ENCODE measurements around the gene TCF7.

The TCF7 gene

GRCh38 chr5:134113902-134114875 is at the start of gene TCF7:
Gene TCF7, plus strand, starts transcription at chr5:134114681. Its CDS starts 226 bp downstream, at chr5:134114907.
- Histone ChIP-seq H3K9ac (ENCODE audit: low read depth, low read length) (peak within 1 kb of the TSS; percentile 61), H3K4me3 (ENCODE audit: low read depth, low read length) (peak within 1 kb of the TSS; percentile 82), H3K27me3 (ENCODE audit: control insufficient read depth, insufficient read depth, low read length) (peaks cover 27% of the 10 kb centered on the region), H3K9me3 (ENCODE audit: control insufficient read depth, insufficient read depth, low read length) (no peaks in the 10 kb centered on the region), H3K4me1 (ENCODE audit: control insufficient read depth, insufficient read depth, low read length) (peaks cover 5% of the 10 kb centered on the region), H3K36me3 (ENCODE audit: control insufficient read depth, insufficient read depth, low read length) (peaks cover 9% of the 10 kb centered on the region)

DNA sequence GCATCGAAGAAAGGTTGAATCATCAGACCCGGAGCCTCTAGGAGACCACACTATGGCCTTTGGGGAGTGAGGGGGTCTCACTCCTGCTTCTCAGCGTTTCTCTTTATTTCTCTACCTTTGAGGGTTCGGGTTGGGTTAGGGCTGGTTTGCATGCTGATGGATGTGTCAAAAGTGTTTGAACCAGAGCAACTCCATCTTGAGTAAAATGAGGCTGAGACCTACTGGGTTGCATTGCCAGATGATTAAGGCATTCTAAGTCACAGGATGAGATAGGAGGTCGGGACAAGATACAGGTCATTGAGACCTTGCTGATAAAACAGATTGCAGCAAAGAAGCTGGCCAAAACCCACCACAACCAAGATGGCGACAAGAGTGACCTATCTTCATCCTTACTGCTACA is 44.9 kb upstream of the TCF7 start:
- H3K36me3 ChIP-seq (ENCODE audit: control insufficient read depth, insufficient read depth, low read length) = no peaks in the 10 kb centered on the region
- H3K4me3 ChIP-seq (ENCODE audit: low read depth, low read length) = no peak overlapping the region
- H3K9ac ChIP-seq (ENCODE audit: low read depth, low read length) = no peak overlapping the region
- H3K27me3 ChIP-seq (ENCODE audit: control insufficient read depth, insufficient read depth, low read length) = peaks cover 10% of the 10 kb centered on the region
- H3K9me3 ChIP-seq (ENCODE audit: control insufficient read depth, insufficient read depth, low read length) = no peaks in the 10 kb centered on the region
- peaks cover 17% of the 10 kb centered on the region for H3K4me1 ChIP-seq (ENCODE audit: control insufficient read depth, insufficient read depth, low read length)

GRCh38 chr5:134070725-134071613 is 43.5 kb upstream of the TCF7 start:
- peak overlapping the region; percentile 48 for H3K4me3 ChIP-seq (ENCODE audit: low read depth, low read length)
- H3K9me3 ChIP-seq (ENCODE audit: control insufficient read depth, insufficient read depth, low read length) = no peaks in the 10 kb centered on the region
- H3K27me3 ChIP-seq (ENCODE audit: control insufficient read depth, insufficient read depth, low read length) = peaks cover 10% of the 10 kb centered on the region

GRCh38 chr5:134071614-134072207 is 42.8 kb upstream of the TCF7 start:
- H3K9ac ChIP-seq (ENCODE audit: low read depth, low read length) = no peak overlapping the region
- peaks cover 10% of the 10 kb centered on the region for H3K27me3 ChIP-seq (ENCODE audit: control insufficient read depth, insufficient read depth, low read length)
- peaks cover 17% of the 10 kb centered on the region for H3K4me1 ChIP-seq (ENCODE audit: control insufficient read depth, insufficient read depth, low read length)
- peak overlapping the region; percentile 48 for H3K4me3 ChIP-seq (ENCODE audit: low read depth, low read length)
- no peaks in the 10 kb centered on the region for H3K36me3 ChIP-seq (ENCODE audit: control insufficient read depth, insufficient read depth, low read length)
- no peaks in the 10 kb centered on the region for H3K9me3 ChIP-seq (ENCODE audit: control insufficient read depth, insufficient read depth, low read length)

More at GRCh38 chr5:134070725-134071613, 43.5 kb upstream of the TCF7 start:
- Histone ChIP-seq H3K9ac (ENCODE audit: low read depth, low read length) (no peak overlapping the region), H3K4me1 (ENCODE audit: control insufficient read depth, insufficient read depth, low read length) (peaks cover 17% of the 10 kb centered on the region), H3K36me3 (ENCODE audit: control insufficient read depth, insufficient read depth, low read length) (no peaks in the 10 kb centered on the region)

GRCh38 chr5:134072471-134073210 is 41.8 kb upstream of the TCF7 start:
- Histone ChIP-seq H3K4me3 (ENCODE audit: low read depth, low read length) (no peak overlapping the region), H3K4me1 (ENCODE audit: control insufficient read depth, insufficient read depth, low read length) (peaks cover 17% of the 10 kb centered on the region), H3K9me3 (ENCODE audit: control insufficient read depth, insufficient read depth, low read length) (no peaks in the 10 kb centered on the region), H3K27me3 (ENCODE audit: control insufficient read depth, insufficient read depth, low read length) (peaks cover 10% of the 10 kb centered on the region), H3K36me3 (ENCODE audit: control insufficient read depth, insufficient read depth, low read length) (no peaks in the 10 kb centered on the region), H3K9ac (ENCODE audit: low read depth, low read length) (no peak overlapping the region)

GRCh38 chr5:134073404-134073803 is 41.1 kb upstream of the TCF7 start:
- no peaks in the 10 kb centered on the region for H3K9me3 ChIP-seq (ENCODE audit: control insufficient read depth, insufficient read depth, low read length)
- H3K36me3 ChIP-seq (ENCODE audit: control insufficient read depth, insufficient read depth, low read length) = no peaks in the 10 kb centered on the region
- H3K27me3 ChIP-seq (ENCODE audit: control insufficient read depth, insufficient read depth, low read length) = peaks cover 10% of the 10 kb centered on the region
- H3K4me1 ChIP-seq (ENCODE audit: control insufficient read depth, insufficient read depth, low read length) = peaks cover 15% of the 10 kb centered on the region
- H3K9ac ChIP-seq (ENCODE audit: low read depth, low read length) = no peak overlapping the region
- no peak overlapping the region for H3K4me3 ChIP-seq (ENCODE audit: low read depth, low read length)

- Histone ChIP-seq H3K4me3 (ENCODE audit: low read depth, low read length) (no peak overlapping the region), H3K4me1 (ENCODE audit: control insufficient read depth, insufficient read depth, low read length) (peaks cover 8% of the 10 kb centered on the region), H3K9ac (ENCODE audit: low read depth, low read length) (no peak overlapping the region), H3K36me3 (ENCODE audit: control insufficient read depth, insufficient read depth, low read length) (no peaks in the 10 kb centered on the region), H3K9me3 (ENCODE audit: control insufficient read depth, insufficient read depth, low read length) (no peaks in the 10 kb centered on the region), H3K27me3 (ENCODE audit: control insufficient read depth, insufficient read depth, low read length) (peaks cover 10% of the 10 kb centered on the region)
Measured at GRCh38 chr5:134075102-134075501, 39.4 kb upstream of the TCF7 start.

- no peak overlapping the region for H3K4me3 ChIP-seq (ENCODE audit: low read depth, low read length)
- no peaks in the 10 kb centered on the region for H3K27me3 ChIP-seq (ENCODE audit: control insufficient read depth, insufficient read depth, low read length)
- no peaks in the 10 kb centered on the region for H3K36me3 ChIP-seq (ENCODE audit: control insufficient read depth, insufficient read depth, low read length)
Measured at GRCh38 chr5:134077926-134078580, 36.4 kb upstream of the TCF7 start.

DNA sequence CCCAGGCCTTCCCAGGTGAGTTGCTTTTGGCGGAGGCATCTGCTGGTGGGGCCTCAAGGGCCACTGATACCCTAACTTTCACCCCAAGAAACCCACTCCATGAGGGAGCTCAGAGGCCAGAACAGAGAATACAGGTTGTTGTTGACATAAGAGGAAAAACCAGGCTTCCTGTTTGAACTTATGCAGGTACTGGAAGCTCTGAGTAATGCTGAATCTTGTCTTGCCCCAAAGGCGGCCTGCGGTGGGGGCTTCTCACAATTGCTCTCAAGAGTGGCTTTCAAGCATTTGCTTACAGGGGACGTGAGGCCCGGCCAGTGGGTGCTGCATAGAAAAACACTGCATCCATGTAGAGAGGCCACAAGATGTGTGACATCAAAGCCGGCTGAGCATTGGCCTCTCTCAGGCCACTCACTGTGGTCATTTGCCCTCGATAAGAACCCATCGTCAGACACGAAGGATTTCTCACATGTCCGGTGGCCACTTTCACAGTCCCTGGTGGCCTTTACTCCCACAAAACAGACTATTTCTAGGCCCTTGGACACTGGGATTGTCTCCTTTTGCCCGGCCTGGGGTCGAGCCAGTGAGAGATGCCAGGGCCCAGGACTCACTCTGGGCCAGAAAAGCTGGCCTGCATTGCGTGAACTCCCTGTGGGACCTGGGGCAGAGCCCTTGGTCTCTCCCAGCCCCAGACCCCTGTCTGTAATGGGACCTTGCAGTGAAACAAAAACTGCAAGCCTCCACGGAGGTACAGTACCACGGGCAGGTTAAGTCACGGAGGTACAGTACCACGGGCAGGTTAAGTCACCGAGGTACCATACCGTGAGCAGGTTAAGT is 34.5 kb upstream of the TCF7 start:
- no peaks in the 10 kb centered on the region for H3K9me3 ChIP-seq (ENCODE audit: control insufficient read depth, insufficient read depth, low read length)
- H3K36me3 ChIP-seq (ENCODE audit: control insufficient read depth, insufficient read depth, low read length) = no peaks in the 10 kb centered on the region
- H3K9ac ChIP-seq (ENCODE audit: low read depth, low read length) = no peak overlapping the region
- H3K4me3 ChIP-seq (ENCODE audit: low read depth, low read length) = no peak overlapping the region
- H3K4me1 ChIP-seq (ENCODE audit: control insufficient read depth, insufficient read depth, low read length) = no peaks in the 10 kb centered on the region
- no peaks in the 10 kb centered on the region for H3K27me3 ChIP-seq (ENCODE audit: control insufficient read depth, insufficient read depth, low read length)

More at GRCh38 chr5:134077926-134078580, 36.4 kb upstream of the TCF7 start:
- no peak overlapping the region for H3K9ac ChIP-seq (ENCODE audit: low read depth, low read length)
- no peaks in the 10 kb centered on the region for H3K4me1 ChIP-seq (ENCODE audit: control insufficient read depth, insufficient read depth, low read length)
- H3K9me3 ChIP-seq (ENCODE audit: control insufficient read depth, insufficient read depth, low read length) = no peaks in the 10 kb centered on the region

Measured in iPS-15b (cell line).